ENCODE measurements around the gene GALNT9.

GALNT9 gene

GRCh38 chr12:132237772-132238487 lies 91.5 kb downstream of the GALNT9 start:
- no peaks in the 10 kb centered on the region for H3K4me1 ChIP-seq (ENCODE audit: low read length)
- H3K36me3 ChIP-seq (replicated peaks; ENCODE audit: low read depth, low read length), result no peaks in the 10 kb centered on the region
- no peaks in the 10 kb centered on the region for H3K9me3 ChIP-seq (ENCODE audit: insufficient read depth, low read length)
- H2AFZ ChIP-seq (ENCODE audit: low read depth, low read length), result no peak overlapping the region
- no peak overlapping the region for H3K4me3 ChIP-seq (ENCODE audit: low read length)
- H3K4me2 ChIP-seq (ENCODE audit: low read length), result no peak overlapping the region
- no peaks in the 10 kb centered on the region for H3K27me3 ChIP-seq (ENCODE audit: low read depth, low read length)
- no peak overlapping the region for H3K9ac ChIP-seq (ENCODE audit: low read length)
- TF ChIP-seq CTCF (IDR thresholded peaks at IDR 0.05; ENCODE audit: low read depth, low read length), result no peak
- no peak for TF ChIP-seq EZH2phosphoT487 (IDR thresholded peaks at IDR 0.05; ENCODE audit: low read depth)
- H3K27ac ChIP-seq (ENCODE audit: low read length), result no peak overlapping the region
- no peaks in the 10 kb centered on the region for H3K79me2 ChIP-seq (ENCODE audit: low read length)
- no peaks in the 10 kb centered on the region for H4K20me1 ChIP-seq (ENCODE audit: insufficient read depth, low read length)

GRCh38 chr12:132236930-132237771 lies 92.2 kb downstream of the GALNT9 start:
- H2AFZ ChIP-seq (ENCODE audit: low read depth, low read length), result no peak overlapping the region
- no peak overlapping the region for H3K4me2 ChIP-seq (ENCODE audit: low read length)
- no peaks in the 10 kb centered on the region for H3K36me3 ChIP-seq (replicated peaks; ENCODE audit: low read depth, low read length)
- TF ChIP-seq CTCF (IDR thresholded peaks at IDR 0.05; ENCODE audit: low read depth, low read length) (no peak), EZH2phosphoT487 (IDR thresholded peaks at IDR 0.05; ENCODE audit: low read depth) (no peak)
- H4K20me1 ChIP-seq (ENCODE audit: insufficient read depth, low read length), result no peaks in the 10 kb centered on the region
- no peaks in the 10 kb centered on the region for H3K79me2 ChIP-seq (ENCODE audit: low read length)
- H3K27me3 ChIP-seq (ENCODE audit: low read depth, low read length), result no peaks in the 10 kb centered on the region
- no peak overlapping the region for H3K4me3 ChIP-seq (ENCODE audit: low read length)
- no peaks in the 10 kb centered on the region for H3K4me1 ChIP-seq (ENCODE audit: low read length)
- no peak overlapping the region for H3K27ac ChIP-seq (ENCODE audit: low read length)
- no peak overlapping the region for H3K9ac ChIP-seq (ENCODE audit: low read length)
- no peaks in the 10 kb centered on the region for H3K9me3 ChIP-seq (ENCODE audit: insufficient read depth, low read length)

- no peaks in the 10 kb centered on the region for H3K9me3 ChIP-seq (ENCODE audit: insufficient read depth, low read length)
- H3K4me2 ChIP-seq (ENCODE audit: low read length), result no peak overlapping the region
- no peaks in the 10 kb centered on the region for H3K79me2 ChIP-seq (ENCODE audit: low read length)
- no peak overlapping the region for H3K4me3 ChIP-seq (ENCODE audit: low read length)
- no peaks in the 10 kb centered on the region for H3K27me3 ChIP-seq (ENCODE audit: low read depth, low read length)
- TF ChIP-seq CTCF (IDR thresholded peaks at IDR 0.05; ENCODE audit: low read depth, low read length) (no peak), EZH2phosphoT487 (IDR thresholded peaks at IDR 0.05; ENCODE audit: low read depth) (no peak)
- H3K9ac ChIP-seq (ENCODE audit: low read length), result no peak overlapping the region
- H4K20me1 ChIP-seq (ENCODE audit: insufficient read depth, low read length), result no peaks in the 10 kb centered on the region
- no peak overlapping the region for H3K27ac ChIP-seq (ENCODE audit: low read length)
- H3K36me3 ChIP-seq (replicated peaks; ENCODE audit: low read depth, low read length), result no peaks in the 10 kb centered on the region
- no peaks in the 10 kb centered on the region for H3K4me1 ChIP-seq (ENCODE audit: low read length)
- no peak overlapping the region for H2AFZ ChIP-seq (ENCODE audit: low read depth, low read length)
These were observed 93.1 kb downstream of the GALNT9 start for GRCh38 chr12:132236129-132236929.

Data from OCI-LY3 (cell line).